Coronary artery (tissue), 2 donors: ENCODE measurements around the gene SCLT1.
"Not testable (repeated sequence)": the region's sequence is repeated elsewhere in the genome, so short reads cannot be mapped to it uniquely, and the experiment has no call there.

Experiments
- DNase-seq: peaks from one replicate; pipeline ENCODE4 v3.0.0-alpha.2; 2017; ENCODE audit warnings: low spot score
- H3K27ac ChIP-seq, 2 donors: fragments of 200-600 bp; sonication (generic); one replicate each; pipeline ENCODE4 v1.5.1; 2016 to 2019
- H3K4me3 ChIP-seq: fragments of 200-600 bp; sonication (generic); 2 replicates; pipeline ENCODE4 v1.5.1; 2016; ENCODE audit warnings: mild to moderate bottlenecking, moderate library complexity
- TF ChIP-seq, protein P1 (sequence below): fragments of 200-600 bp; sonication (generic); IDR thresholded peaks from one replicate; pipeline ENCODE4 v1.5.1; 2019; ENCODE audit warnings: antibody characterized with exemption

Gene SCLT1

DNA sequence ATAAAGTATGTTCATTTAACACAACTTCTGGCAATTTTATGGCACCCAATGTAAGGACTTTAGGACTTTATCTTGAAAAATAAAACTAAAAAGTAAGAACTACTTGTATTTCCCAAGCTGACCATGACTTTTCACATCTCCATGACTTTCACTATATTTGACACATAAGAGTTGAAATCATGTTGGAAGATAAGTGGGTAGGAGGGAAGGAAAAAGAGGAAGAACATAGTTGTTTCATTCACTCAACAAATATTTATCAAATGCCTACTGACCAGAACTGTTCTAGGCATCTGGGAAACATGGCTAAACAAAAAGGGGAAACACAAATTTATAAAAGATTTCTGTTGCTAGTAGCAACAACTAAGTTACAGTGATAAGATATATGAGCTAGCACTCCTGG lies 16.0 kb downstream of the SCLT1 start:
- TF ChIP-seq, protein P1, sequence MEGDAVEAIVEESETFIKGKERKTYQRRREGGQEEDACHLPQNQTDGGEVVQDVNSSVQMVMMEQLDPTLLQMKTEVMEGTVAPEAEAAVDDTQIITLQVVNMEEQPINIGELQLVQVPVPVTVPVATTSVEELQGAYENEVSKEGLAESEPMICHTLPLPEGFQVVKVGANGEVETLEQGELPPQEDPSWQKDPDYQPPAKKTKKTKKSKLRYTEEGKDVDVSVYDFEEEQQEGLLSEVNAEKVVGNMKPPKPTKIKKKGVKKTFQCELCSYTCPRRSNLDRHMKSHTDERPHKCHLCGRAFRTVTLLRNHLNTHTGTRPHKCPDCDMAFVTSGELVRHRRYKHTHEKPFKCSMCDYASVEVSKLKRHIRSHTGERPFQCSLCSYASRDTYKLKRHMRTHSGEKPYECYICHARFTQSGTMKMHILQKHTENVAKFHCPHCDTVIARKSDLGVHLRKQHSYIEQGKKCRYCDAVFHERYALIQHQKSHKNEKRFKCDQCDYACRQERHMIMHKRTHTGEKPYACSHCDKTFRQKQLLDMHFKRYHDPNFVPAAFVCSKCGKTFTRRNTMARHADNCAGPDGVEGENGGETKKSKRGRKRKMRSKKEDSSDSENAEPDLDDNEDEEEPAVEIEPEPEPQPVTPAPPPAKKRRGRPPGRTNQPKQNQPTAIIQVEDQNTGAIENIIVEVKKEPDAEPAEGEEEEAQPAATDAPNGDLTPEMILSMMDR: no peak
- Histone ChIP-seq H3K27ac (no peak overlapping the region), H3K4me3 (no peak overlapping the region)
- DNase-seq: no peak

DNA sequence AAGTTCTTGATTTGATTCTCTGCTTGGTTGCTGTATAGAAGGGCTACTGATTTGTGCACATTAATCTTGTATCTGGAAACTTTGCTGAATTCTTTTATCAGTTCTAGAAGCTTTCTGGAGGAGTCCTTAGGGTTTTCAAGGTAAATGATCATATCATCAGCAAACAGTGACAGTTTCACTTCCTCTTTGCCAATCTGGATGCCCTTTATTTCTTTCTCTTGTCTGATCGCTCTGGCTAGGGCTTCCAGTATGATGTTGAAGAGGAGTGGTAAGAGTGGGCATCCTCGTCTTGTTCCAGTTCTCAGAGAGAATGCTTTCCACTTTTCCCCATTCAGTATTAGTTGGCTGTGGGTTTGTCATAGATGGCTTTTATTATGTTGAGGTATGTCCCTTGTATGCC lies 23.8 kb downstream of the SCLT1 start:
- H3K4me3 ChIP-seq, H3K27ac ChIP-seq, DNase-seq: not testable (repeated sequence)

DNA sequence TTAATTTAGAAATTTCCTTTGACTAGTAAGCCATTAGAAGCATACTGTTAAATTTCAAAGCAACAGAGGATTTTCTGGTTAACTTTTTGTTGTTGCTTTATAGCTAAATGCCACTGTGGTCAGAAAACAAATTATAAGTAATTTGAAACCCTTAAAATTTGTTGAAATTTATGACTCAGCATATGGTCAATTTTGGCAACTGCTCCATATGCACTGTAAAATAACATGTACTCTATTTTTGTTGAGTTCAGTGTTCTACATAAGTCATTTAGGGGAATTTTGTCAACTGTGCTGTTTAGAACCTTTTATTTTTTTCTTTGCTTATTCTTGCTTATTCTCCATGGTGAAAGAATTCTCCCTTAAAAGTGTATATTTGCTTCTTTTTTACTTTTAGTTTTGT lies 28.6 kb downstream of the SCLT1 start:
- no peak for DNase-seq
- TF ChIP-seq, protein P1: no peak
- H3K4me3 ChIP-seq: no peak overlapping the region
- no peak overlapping the region for H3K27ac ChIP-seq

DNA sequence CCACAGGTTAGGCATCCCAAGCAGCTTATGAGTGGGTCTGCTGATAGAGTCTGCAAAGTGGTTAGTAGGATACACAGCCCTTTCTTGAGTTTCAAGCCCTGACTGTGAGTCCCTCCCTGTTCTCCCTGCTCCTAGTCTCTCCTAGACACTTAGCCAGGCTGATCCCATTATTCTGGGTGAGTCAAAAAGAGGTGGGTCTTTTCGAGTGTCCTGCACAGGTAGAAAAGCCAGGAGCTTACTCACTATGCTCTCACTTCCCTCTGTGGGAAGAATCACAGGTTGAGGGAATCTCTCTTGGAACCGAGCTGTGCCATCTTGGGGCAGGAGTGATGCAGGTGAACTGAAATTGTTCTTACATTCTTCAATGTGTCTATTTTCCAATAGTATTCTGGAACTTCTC lies 29.7 kb downstream of the SCLT1 start:
- H3K27ac ChIP-seq: no peak overlapping the region
- DNase-seq: no peak
- TF ChIP-seq, protein P1: no peak
- no peak overlapping the region for H3K4me3 ChIP-seq

DNA sequence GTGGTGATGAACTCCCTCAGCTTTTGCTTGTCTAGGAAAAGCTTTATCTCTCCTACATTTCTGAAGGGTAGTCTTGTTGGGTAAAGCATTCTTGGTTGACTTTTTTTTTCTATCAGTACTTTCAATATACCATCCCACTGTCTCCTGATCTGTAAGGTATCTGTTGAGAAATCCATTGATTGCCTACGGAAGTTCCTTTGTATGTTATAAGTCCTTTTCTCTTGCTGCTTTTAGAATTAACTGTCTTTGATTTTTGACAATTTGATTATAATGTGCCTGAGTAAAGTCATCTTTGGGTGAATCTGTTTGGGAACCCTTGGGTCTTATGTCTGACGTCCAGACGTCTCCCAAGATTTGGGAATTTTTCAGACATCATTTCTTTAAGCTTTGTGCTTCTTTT lies 30.8 kb downstream of the SCLT1 start:
- TF ChIP-seq, protein P1: no peak
- Histone ChIP-seq H3K4me3 (no peak overlapping the region), H3K27ac (no peak overlapping the region)
- no peak for DNase-seq

DNA sequence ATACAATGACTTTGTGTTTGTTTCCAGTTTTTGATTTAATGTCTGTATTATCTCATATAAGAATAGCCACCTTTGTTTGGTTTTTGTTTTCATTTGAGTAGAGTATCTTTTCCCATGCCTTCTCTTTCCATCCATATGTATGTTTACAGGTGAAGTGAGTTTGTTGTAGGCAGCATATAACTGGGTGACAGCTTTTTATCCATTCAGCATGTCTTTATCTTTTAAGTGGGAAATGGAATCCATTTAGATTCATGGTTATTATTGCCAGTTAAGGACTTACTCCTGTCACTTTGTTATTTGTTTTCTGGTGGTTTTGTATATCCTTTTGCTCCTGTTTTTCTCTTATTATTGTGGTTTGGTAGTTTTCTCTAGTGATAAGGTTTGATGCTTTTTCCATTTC lies 34.3 kb downstream of the SCLT1 start:
- Histone ChIP-seq H3K4me3 (no peak overlapping the region), H3K27ac (no peak overlapping the region)
- TF ChIP-seq, protein P1: no peak
- DNase-seq: no peak

DNA sequence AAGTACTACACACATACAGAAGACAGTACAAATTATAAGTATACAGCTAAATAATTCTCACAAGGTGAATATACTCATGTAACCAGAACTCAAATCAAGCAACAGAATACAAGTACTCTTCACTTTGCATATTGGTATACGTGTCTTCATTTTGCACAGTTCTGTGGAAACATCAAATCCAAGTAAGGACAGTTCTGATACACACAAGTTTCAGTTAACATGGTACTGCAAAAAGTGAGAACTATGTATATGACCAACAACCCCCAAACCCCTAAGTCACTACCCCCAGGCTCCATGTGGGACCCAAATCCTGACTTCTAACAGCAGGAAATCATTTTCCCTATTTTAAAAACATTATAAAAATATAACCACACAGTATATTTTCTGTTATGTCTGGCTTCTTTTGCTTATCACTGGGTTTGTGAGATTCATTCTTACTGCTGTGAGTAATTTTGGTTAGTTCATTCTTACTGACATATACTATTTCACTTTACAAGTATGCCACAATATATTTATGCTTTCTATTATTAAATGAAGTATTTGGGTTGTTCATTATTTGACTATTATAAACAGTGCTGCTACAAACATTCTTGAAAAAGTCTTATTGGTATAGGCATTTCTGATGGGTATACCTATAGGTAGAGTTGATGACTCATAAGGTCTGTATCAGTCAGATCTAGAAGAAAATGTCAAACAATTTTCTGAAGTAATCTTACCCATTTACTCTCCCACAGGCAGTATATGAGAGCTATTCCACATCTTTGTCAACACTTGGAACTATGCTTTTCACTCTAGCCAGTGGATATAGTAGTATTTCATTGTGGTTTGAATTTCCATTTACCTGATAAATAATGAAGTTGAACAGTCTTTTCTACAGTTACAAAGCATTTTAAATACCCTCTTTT lies 47.0 kb downstream of the SCLT1 start:
- DNase-seq: no peak
- TF ChIP-seq, protein P1: no peak
- no peak overlapping the region for H3K4me3 ChIP-seq
- no peak overlapping the region for H3K27ac ChIP-seq
